GM12875 (cell line): ENCODE data around the gene IVNS1ABP.

Source experiments
- H3K4me3 ChIP-seq: one replicate; pipeline ENCODE4 v1.5.1; 2011; ENCODE audit warnings: low read depth, low read length, control low read depth
- TF ChIP-seq, protein P1 (sequence below): IDR thresholded peaks from 2 replicates; pipeline ENCODE4 v1.5.1; 2011; ENCODE audit warnings: low read depth, mild to moderate bottlenecking, control low read depth, inconsistent platforms, low read length, moderate library complexity, borderline replicate concordance; ENCODE audit not compliant: insufficient read depth

The IVNS1ABP gene

DNA sequence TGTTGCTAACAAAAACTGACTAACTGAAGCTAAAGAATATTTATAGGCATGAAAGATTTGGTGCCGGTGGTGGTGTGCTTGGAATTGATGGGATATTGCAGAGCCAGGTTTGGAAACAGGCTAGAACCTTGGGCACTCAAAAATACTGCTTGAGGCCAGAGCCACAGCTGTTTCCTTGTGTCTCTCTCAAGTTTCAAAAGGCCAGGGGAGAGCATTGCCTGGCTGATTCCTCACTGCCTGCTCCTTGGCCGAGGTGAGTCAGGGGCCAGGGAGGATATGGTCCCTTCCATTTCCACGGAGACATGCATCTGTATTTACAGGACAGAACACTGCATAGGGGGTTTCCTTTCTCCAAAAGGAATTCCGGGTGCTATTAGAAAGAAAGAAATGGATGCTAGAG is 36.1 kb upstream of the IVNS1ABP start:
- H3K4me3 ChIP-seq: no peak overlapping the region
- TF ChIP-seq, protein P1, sequence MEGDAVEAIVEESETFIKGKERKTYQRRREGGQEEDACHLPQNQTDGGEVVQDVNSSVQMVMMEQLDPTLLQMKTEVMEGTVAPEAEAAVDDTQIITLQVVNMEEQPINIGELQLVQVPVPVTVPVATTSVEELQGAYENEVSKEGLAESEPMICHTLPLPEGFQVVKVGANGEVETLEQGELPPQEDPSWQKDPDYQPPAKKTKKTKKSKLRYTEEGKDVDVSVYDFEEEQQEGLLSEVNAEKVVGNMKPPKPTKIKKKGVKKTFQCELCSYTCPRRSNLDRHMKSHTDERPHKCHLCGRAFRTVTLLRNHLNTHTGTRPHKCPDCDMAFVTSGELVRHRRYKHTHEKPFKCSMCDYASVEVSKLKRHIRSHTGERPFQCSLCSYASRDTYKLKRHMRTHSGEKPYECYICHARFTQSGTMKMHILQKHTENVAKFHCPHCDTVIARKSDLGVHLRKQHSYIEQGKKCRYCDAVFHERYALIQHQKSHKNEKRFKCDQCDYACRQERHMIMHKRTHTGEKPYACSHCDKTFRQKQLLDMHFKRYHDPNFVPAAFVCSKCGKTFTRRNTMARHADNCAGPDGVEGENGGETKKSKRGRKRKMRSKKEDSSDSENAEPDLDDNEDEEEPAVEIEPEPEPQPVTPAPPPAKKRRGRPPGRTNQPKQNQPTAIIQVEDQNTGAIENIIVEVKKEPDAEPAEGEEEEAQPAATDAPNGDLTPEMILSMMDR: no peak

DNA sequence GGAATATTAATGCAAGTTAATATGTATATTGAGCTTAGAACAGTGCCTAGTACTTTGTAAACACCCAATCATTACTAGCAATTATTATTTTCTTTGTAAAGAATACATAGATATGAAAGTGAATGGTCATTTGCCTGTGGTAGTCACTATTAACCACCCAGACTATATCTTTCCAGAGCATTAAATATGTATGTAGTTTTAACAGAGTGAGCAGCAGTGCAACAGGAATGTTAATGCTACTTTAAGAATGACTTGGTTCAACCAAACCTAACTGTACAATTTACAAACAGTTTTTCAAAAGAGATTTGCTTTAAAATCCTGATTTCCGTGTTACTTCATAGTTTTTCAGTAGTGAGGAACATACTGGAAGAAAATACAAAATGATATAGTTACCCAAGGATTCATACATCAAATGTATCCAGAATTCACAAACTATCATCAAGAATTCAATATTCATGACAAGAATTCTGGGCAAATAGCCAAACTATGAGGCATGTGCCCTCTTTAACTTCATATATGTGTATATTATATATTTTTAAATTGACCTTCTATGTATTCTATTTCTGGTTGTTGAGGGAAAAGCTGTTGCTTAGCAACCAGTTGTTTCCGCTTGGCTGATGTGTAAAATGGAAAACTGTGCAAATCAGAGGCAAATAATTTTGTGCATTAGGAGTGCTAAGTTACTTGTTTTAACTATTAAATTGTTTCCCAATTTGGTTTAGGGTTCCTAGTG is 34.9 kb upstream of the IVNS1ABP start:
- TF ChIP-seq, protein P1: no peak

DNA sequence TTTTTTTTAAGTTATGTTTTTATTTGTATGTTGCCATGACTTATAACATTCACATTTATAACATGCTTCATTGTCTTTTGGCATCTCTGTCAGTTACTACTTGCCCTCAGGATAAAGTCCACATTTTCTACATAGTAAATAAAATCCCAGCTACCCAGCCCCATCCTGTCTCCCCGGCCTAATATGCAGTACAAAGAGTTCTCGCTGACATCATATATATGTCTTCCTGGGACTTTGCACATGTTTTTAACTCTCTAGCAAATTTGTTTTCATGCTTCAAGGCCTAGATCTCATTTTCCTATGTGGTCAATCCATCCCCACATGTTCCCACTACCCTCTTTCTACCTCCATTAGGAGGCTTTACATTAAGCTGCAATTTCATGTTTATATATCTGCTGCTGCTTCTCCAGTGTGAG is 33.0 kb upstream of the IVNS1ABP start:
- TF ChIP-seq, protein P1: no peak
- no peak overlapping the region for H3K4me3 ChIP-seq

More for the DNA sequence above, 34.9 kb upstream of the IVNS1ABP start:
- H3K4me3 ChIP-seq: no peak overlapping the region

DNA sequence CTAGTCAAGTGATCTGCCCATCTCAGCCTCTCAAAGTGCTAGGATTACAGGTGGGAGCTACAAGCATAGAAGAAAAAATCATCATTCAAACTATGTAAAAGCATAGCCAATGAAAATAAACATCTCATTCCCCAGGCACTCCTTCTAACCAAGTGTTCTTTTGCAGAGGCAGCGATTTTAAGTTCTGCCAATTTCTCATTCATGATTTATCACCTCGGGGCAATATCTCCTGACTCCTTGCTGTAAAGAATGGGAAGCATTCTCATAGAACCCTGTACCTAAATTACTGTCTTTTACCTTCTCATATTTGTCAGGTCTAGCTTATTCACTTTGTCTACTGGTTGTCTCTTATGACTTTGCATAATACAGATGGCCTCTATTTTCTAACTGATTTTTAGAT is 32.5 kb upstream of the IVNS1ABP start:
- TF ChIP-seq, protein P1: no peak
- H3K4me3 ChIP-seq: no peak overlapping the region

DNA sequence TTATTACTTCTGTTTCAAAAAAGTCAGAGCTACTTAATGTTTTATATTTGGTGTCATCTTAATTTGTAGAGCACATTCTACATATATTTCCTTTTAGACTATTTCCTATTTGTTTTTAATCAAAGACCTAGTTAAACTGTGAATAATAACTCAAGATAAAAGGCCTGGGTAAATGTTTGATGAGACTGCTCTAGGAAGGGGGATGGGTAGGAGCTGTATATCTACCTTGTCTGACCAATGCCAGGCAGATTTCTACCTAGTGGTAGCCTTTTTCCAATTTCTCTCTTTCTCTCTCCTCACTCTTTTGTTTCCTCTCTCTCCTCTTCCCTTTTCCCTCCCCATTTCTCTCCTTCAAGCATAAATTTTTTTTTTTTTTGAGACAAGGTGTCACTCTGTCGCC is 31.9 kb upstream of the IVNS1ABP start:
- TF ChIP-seq, protein P1: no peak
- no peak overlapping the region for H3K4me3 ChIP-seq

DNA sequence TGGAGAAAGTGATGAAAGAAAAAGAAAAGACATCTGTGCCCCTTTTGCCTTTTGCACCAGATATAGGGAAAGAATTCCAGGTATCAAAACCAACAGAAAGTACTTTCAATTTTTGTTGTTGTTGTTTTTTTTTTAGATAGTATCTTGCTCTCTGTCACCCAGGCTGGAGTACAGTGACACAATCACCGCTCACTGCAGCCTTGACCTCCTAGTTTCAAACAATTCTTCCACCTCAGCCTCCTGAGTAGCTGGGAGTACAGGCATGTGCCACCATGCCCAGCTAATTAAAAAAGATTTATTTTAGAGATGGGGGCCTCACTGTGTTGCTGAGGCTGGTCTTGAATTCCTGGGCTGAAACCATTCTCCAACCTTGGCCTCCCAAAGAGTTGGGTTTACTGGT is 31.3 kb upstream of the IVNS1ABP start:
- TF ChIP-seq, protein P1: no peak
- H3K4me3 ChIP-seq: no peak overlapping the region
